HepG2 (cell line): ENCODE measurements around the gene MAP3K20.

ENCODE experiments used
- ARHGAP35 ChIP-seq: sonication (generic); formaldehyde crosslinking; IDR thresholded peaks from 2 replicates; pipeline ENCODE4 v1.9.0; 2022; ENCODE audit warnings: mild to moderate bottlenecking, inconsistent platforms, moderate library complexity, missing genetic modification reagents, borderline replicate concordance
- CBFB ChIP-seq: sonication (generic); formaldehyde crosslinking; IDR thresholded peaks from 2 replicates; pipeline ENCODE4 v1.4.0; 2020; ENCODE audit warnings: missing genetic modification reagents
- CREB1 ChIP-seq, 2 experiments: fragments of 450-650 bp in 1 of 2; IDR thresholded peaks; 2 replicates each; pipeline ENCODE4 v1.6.1; 2016 to 2017; ENCODE audit warnings: control low read depth in 1 of 2, mild to moderate bottlenecking in 1 of 2, missing compliant biosample characterization in 1 of 2, missing genetic modification characterization in 1 of 2
- CTCF ChIP-seq: sonication (generic); formaldehyde crosslinking; IDR thresholded peaks from 2 replicates; pipeline ENCODE4 v1.5.0; 2020; ENCODE audit warnings: mild to moderate bottlenecking, missing genetic modification reagents, moderate library complexity
- FOXM1 ChIP-seq: sonication (generic); formaldehyde crosslinking; IDR thresholded peaks from 2 replicates; pipeline ENCODE4 v1.5.0; 2020; ENCODE audit warnings: missing genetic modification reagents
- MAFF ChIP-seq: IDR thresholded peaks from 2 replicates; pipeline ENCODE4 v1.6.1; 2011; ENCODE audit warnings: low read depth, low read length, improper control_type of control experiment
- MXD4 ChIP-seq: IDR thresholded peaks from 2 replicates; pipeline ENCODE4 v1.6.1; 2016; ENCODE audit warnings: mild to moderate bottlenecking, missing biosample characterization, missing genetic modification reagents
- REST ChIP-seq, 2 experiments: IDR thresholded peaks; 2 replicates each; pipeline ENCODE4 v1.6.1; 2011 to 2012; ENCODE audit warnings: low read length in 2 of 2, borderline replicate concordance in 1 of 2, low read depth in 1 of 2, mild to moderate bottlenecking in 1 of 2, moderate library complexity in 1 of 2
- ZBTB8A ChIP-seq: sonication (generic); formaldehyde crosslinking; IDR thresholded peaks from 2 replicates; pipeline ENCODE4 v1.4.0; 2020; ENCODE audit warnings: mild to moderate bottlenecking, low read depth, missing genetic modification reagents, borderline replicate concordance
- ZNF234 ChIP-seq: sonication (generic); formaldehyde crosslinking; conservative IDR thresholded peaks from 2 replicates; pipeline ENCODE4 v1.5.1; 2020; ENCODE audit warnings: mild to moderate bottlenecking, missing genetic modification reagents
- ZNF260 ChIP-seq: sonication (generic); formaldehyde crosslinking; IDR thresholded peaks from 2 replicates; pipeline ENCODE4 v1.4.0; 2020; ENCODE audit warnings: missing genetic modification reagents, low read depth, mild to moderate bottlenecking, borderline replicate concordance
- ZNF33A ChIP-seq: sonication (generic); formaldehyde crosslinking; IDR thresholded peaks from 2 replicates; pipeline ENCODE4 v1.5.1; 2020; ENCODE audit warnings: missing genetic modification reagents, mild to moderate bottlenecking, moderate library complexity, borderline replicate concordance

- TF ChIP-seq CTCF (CRISPR knock-in tag) (no peak), CBFB (no peak), MAFF (no peak), ZNF234 (CRISPR knock-in tag) (no peak), ZNF260 (no peak), ZNF33A (CRISPR knock-in tag) (no peak), ARHGAP35 (CRISPR knock-in tag) (no peak), CREB1 (IDR thresholded peaks at IDR 0.05) (no peak), CREB1 (CRISPR knock-in tag; IDR thresholded peaks at IDR 0.05) (no peak), MXD4 (CRISPR knock-in tag) (no peak), REST (IDR thresholded peaks at IDR 0.05; ENCODE audit: borderline replicate concordance in 1 of 2, low read depth in 1 of 2, low read length in 2 of 2) (no peak), ZBTB8A (CRISPR knock-in tag) (no peak), FOXM1 (CRISPR knock-in tag) (no peak)
Measured at GRCh38 chr2:173091910-173092309, 16.3 kb downstream of the MAP3K20 start.
